Measurements from ENCODE around the gene ANAPC4. TPM values are rescaled to one million over a fixed set of nuclear protein-coding genes. Genes with fewer than 3 reads are reported as not detected.
A peak's percentile ranks its signal among the peaks of the same experiment; 100 is the strongest.
"Not testable (repeated sequence)": the region's sequence is repeated elsewhere in the genome, so short reads cannot be mapped to it uniquely, and the experiment has no call there.

ANAPC4 gene
- total RNA-seq, 2 experiments from 2014 or later: 48.7 to 56.0 TPM

- Mint-ChIP-seq H3K9me3 (ENCODE audit: low read depth) (no peaks in the 10 kb centered on the region), H3K27ac (no peak overlapping the region), H3K4me3 (no peak overlapping the region), H3K27me3 (no peaks in the 10 kb centered on the region), H3K4me1 (no peaks in the 10 kb centered on the region), H3K36me3 (peaks cover 8% of the 10 kb centered on the region)
- DNase-seq (no peak), ATAC-seq (no peak)
- CTCF ChIA-PET: interaction anchor here (0.8 kb wide), 1 partner anchor 43 kb away, joined by 5 read pairs; the partner anchor contains the start of gene ZCCHC4
Observed at GRCh38 chr4:25356068-25356467, 21.0 kb upstream of the ANAPC4 start.

GRCh38 chr4:25358515-25359275 lies 18.4 kb upstream of the ANAPC4 start:
- CTCF ChIA-PET: interaction anchor here (1.5 to 1.6 kb wide), 2 partner anchors 8 to 46 kb away, joined by 3 to 8 read pairs; partner anchors contain the start of gene ZCCHC4
- Mint-ChIP-seq H3K4me3 (no peak overlapping the region), H3K27ac (no peak overlapping the region), H3K9me3 (ENCODE audit: low read depth) (no peaks in the 10 kb centered on the region), H3K4me1 (no peaks in the 10 kb centered on the region), H3K36me3 (peaks cover 8% of the 10 kb centered on the region), H3K27me3 (no peaks in the 10 kb centered on the region)
- DNase-seq (no peak), ATAC-seq (no peak)

DNA sequence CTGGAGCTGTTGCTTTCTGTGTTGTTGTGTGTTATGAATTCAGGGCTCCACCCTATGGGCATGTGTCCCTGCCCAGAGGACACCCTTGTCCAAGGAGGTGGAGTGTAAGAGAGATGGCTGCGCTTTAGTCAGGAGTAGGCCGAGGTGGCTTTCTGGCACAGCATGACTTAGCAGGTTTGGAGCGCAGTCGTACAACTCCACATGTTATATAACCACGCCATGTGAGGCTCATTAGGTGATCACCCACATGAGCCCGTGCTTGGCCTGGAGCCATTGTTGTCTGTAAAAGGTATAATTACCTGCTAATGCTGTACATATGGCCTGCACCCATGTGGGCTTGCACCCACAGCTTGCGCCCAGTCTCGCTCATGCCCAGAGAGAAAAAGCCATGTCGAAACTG lies 15.8 kb upstream of the ANAPC4 start:
- no peaks in the 10 kb centered on the region for H3K27me3 Mint-ChIP-seq
- ATAC-seq: no peak
- peaks cover 6% of the 10 kb centered on the region for H3K36me3 Mint-ChIP-seq
- H3K4me3 Mint-ChIP-seq: no peak overlapping the region
- no peak overlapping the region for H3K27ac Mint-ChIP-seq
- DNase-seq: no peak
- CTCF ChIA-PET: interaction anchor here (1.0 kb wide), 1 partner anchor 49 kb away, joined by 3 read pairs; the partner anchor contains the start of gene ZCCHC4
- H3K4me1 Mint-ChIP-seq: no peaks in the 10 kb centered on the region
- no peaks in the 10 kb centered on the region for H3K9me3 Mint-ChIP-seq (ENCODE audit: low read depth)

- Mint-ChIP-seq H3K4me3 (no peak overlapping the region), H3K9me3 (ENCODE audit: low read depth) (no peaks in the 10 kb centered on the region), H3K4me1 (no peaks in the 10 kb centered on the region), H3K36me3 (no peaks in the 10 kb centered on the region), H3K27ac (no peak overlapping the region), H3K27me3 (no peaks in the 10 kb centered on the region)
- ATAC-seq: no peak
- CTCF ChIA-PET: interaction anchor here (0.6 to 4.8 kb wide), 18 partner anchors 8 to 386 kb away, joined by 3 to 57 read pairs (median 4); partner anchors contain the start of genes ANAPC4 and ZCCHC4
- no peak for DNase-seq
Observed at GRCh38 chr4:25367004-25367621, 9.9 kb upstream of the ANAPC4 start.

- H3K27ac Mint-ChIP-seq: no peak overlapping the region
- no peak for DNase-seq
- no peaks in the 10 kb centered on the region for H3K27me3 Mint-ChIP-seq
- no peak overlapping the region for H3K4me3 Mint-ChIP-seq
- ATAC-seq: no peak
- no peaks in the 10 kb centered on the region for H3K9me3 Mint-ChIP-seq (ENCODE audit: low read depth)
- CTCF ChIA-PET: interaction anchor here (0.8 to 4.8 kb wide), 10 partner anchors 9 to 387 kb away, joined by 3 to 57 read pairs (median 7); partner anchors contain the start of genes ANAPC4 and ZCCHC4
- no peaks in the 10 kb centered on the region for H3K36me3 Mint-ChIP-seq
- no peaks in the 10 kb centered on the region for H3K4me1 Mint-ChIP-seq
Observed at GRCh38 chr4:25367877-25368276, 9.2 kb upstream of the ANAPC4 start.

DNA sequence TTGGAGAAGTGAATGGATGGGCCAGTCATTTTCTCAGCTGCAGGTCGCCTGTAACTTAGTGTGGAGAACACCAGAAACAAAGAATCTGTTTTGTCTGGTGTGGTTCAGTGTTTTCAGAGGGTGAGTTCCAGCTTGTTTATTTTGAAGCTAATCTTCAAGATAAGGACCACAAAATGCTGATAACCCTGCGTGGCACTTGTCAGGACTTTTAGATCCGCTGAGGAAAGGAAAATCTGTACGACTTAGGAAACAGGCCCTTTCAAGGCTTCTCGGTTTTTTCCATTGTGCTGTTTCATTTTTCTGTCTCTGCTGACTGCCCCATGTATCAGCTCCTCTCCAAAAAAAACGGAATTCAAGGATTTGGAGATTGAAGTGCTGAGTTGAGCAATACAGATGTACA lies 8.7 kb upstream of the ANAPC4 start:
- no peak for ATAC-seq
- Mint-ChIP-seq H3K9me3 (ENCODE audit: low read depth) (no peaks in the 10 kb centered on the region), H3K4me3 (no peak overlapping the region), H3K4me1 (no peaks in the 10 kb centered on the region), H3K27ac (no peak overlapping the region), H3K36me3 (no peaks in the 10 kb centered on the region), H3K27me3 (no peaks in the 10 kb centered on the region)
- no peak for DNase-seq
- CTCF ChIA-PET: interaction anchor here (0.8 to 4.8 kb wide), 8 partner anchors 9 to 388 kb away, joined by 3 to 57 read pairs (median 7); partner anchors contain the start of genes ANAPC4 and ZCCHC4

- Mint-ChIP-seq H3K36me3 (no peaks in the 10 kb centered on the region), H3K4me1 (peaks cover 3% of the 10 kb centered on the region), H3K4me3 (no peak overlapping the region), H3K9me3 (ENCODE audit: low read depth) (no peaks in the 10 kb centered on the region), H3K27ac (no peak overlapping the region), H3K27me3 (no peaks in the 10 kb centered on the region)
- no peak for DNase-seq
- no peak for ATAC-seq
- CTCF ChIA-PET: no interaction called here
Observed at GRCh38 chr4:25370242-25370641, 6.8 kb upstream of the ANAPC4 start.

- not testable (repeated sequence) for ATAC-seq; H3K9me3 Mint-ChIP-seq (ENCODE audit: low read depth); H3K36me3 Mint-ChIP-seq; DNase-seq; H3K27me3 Mint-ChIP-seq; H3K4me3 Mint-ChIP-seq; H3K27ac Mint-ChIP-seq
- CTCF ChIA-PET: interaction anchor here (0.9 kb wide), 1 partner anchor 60 kb away, joined by 4 read pairs; the partner anchor contains the start of gene ZCCHC4
- H3K4me1 Mint-ChIP-seq: peaks cover 12% of the 10 kb centered on the region
Observed at GRCh38 chr4:25372549-25372948, 4.5 kb upstream of the ANAPC4 start.

GRCh38 chr4:25377572-25378436 lies 741 bp downstream of the ANAPC4 start:
- peaks cover 13% of the 10 kb centered on the region for H3K36me3 Mint-ChIP-seq
- peaks cover 18% of the 10 kb centered on the region for H3K4me1 Mint-ChIP-seq
- DNase-seq: no peak
- peak overlapping the region; percentile 89 for H3K27ac Mint-ChIP-seq
- H3K9me3 Mint-ChIP-seq (ENCODE audit: low read depth): no peaks in the 10 kb centered on the region
- H3K4me3 Mint-ChIP-seq: no peak overlapping the region
- CTCF ChIA-PET: interaction anchor here (0.7 to 3.2 kb wide), 4 partner anchors 11 to 143 kb away, joined by 3 to 18 read pairs (median 10); partner anchors contain the start of gene ZCCHC4
- no peaks in the 10 kb centered on the region for H3K27me3 Mint-ChIP-seq
- peak; percentile 2 for ATAC-seq

DNA sequence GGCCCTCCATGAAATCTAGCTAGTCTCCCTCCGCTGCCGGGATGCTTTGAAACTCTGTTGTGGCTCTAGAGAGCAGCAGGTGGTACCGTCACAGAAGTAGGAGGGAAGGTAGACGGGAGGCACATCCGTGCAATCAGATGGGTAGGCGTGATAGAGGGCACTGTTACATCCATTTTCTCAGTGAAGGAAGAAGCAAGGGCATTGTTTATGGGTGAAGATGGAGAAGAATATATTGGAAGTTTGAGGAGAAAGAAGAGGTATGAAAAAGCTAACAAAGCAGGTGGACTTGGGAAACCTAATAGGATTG lies 1.3 kb downstream of the ANAPC4 start:
- H3K9me3 Mint-ChIP-seq (ENCODE audit: low read depth): no peaks in the 10 kb centered on the region
- CTCF ChIA-PET: interaction anchor here (2.9 to 3.2 kb wide), 2 partner anchors 11 to 66 kb away, joined by 15 to 18 read pairs; partner anchors contain the start of gene ZCCHC4
- no peak for ATAC-seq
- H3K27me3 Mint-ChIP-seq: no peaks in the 10 kb centered on the region
- no peak overlapping the region for H3K27ac Mint-ChIP-seq
- H3K36me3 Mint-ChIP-seq: peaks cover 16% of the 10 kb centered on the region
- peaks cover 18% of the 10 kb centered on the region for H3K4me1 Mint-ChIP-seq
- DNase-seq: no peak
- H3K4me3 Mint-ChIP-seq: no peak overlapping the region

DNA sequence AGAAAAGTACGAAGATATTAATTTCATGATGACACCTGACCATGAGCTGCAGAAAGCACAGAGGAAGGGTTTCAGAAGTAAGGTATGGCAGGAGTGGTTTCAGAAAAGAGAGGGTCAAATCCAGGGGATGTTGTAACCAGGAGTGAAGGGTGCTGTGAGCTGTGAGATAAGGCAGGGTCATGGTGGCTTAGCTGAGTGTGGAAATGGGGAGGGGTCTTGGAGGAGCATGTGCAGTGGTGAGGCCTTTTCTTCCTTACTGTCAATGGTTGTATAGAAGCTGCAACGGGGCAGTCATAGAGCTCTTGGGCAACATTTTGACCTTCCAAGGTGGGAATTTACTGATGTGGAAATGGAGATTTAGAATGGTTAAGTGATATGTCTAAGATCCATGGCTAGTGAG lies 2.5 kb downstream of the ANAPC4 start:
- H3K4me1 Mint-ChIP-seq: peaks cover 18% of the 10 kb centered on the region
- DNase-seq: no peak
- H3K27ac Mint-ChIP-seq: no peak overlapping the region
- H3K27me3 Mint-ChIP-seq: no peaks in the 10 kb centered on the region
- no peak for ATAC-seq
- no peaks in the 10 kb centered on the region for H3K9me3 Mint-ChIP-seq (ENCODE audit: low read depth)
- H3K36me3 Mint-ChIP-seq: peaks cover 24% of the 10 kb centered on the region
- CTCF ChIA-PET: interaction anchor here (0.8 to 1.3 kb wide), 3 partner anchors 9 to 203 kb away, joined by 3 read pairs; no protein-coding TSS in a partner anchor
- H3K4me3 Mint-ChIP-seq: no peak overlapping the region

GRCh38 chr4:25383647-25384046 lies 6.6 kb downstream of the ANAPC4 start:
- CTCF ChIA-PET: no interaction called here
- Mint-ChIP-seq H3K27ac (no peak overlapping the region), H3K27me3 (no peaks in the 10 kb centered on the region), H3K9me3 (ENCODE audit: low read depth) (no peaks in the 10 kb centered on the region), H3K36me3 (peaks cover 40% of the 10 kb centered on the region), H3K4me1 (peaks cover 6% of the 10 kb centered on the region), H3K4me3 (no peak overlapping the region)
- DNase-seq: no peak
- no peak for ATAC-seq

DNA sequence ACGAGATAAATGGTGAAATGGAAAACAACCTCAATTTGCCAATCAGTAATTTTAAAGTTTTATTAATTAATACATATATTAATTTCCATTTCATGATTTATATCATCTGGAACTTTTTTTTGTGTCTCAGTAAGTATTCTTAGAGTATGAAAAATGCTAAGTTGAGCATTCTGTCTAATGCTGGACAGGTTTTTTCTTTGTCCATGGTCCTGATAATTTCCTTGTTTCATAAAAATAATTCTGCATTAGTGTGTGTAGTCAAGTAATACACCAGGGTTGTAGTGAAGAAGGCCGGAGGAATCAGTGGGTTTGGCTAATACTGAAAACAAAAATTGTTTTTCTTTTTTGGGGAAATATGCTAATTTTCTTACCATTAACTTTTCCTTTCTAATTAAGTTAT lies 9.9 kb downstream of the ANAPC4 start:
- CTCF ChIA-PET: no interaction called here
- no peaks in the 10 kb centered on the region for H3K9me3 Mint-ChIP-seq (ENCODE audit: low read depth)
- H3K36me3 Mint-ChIP-seq: peaks cover 47% of the 10 kb centered on the region
- H3K27me3 Mint-ChIP-seq: no peaks in the 10 kb centered on the region
- no peak for ATAC-seq
- no peak overlapping the region for H3K27ac Mint-ChIP-seq
- peaks cover 3% of the 10 kb centered on the region for H3K4me1 Mint-ChIP-seq
- DNase-seq: no peak
- no peak overlapping the region for H3K4me3 Mint-ChIP-seq
